ENCODE measurements around the gene SMC1B.
"Not testable (repeated sequence)": the region's sequence is repeated elsewhere in the genome, so short reads cannot be mapped to it uniquely, and the experiment has no call there.

Gene SMC1B

GRCh38 chr22:45441138-45441537 lies 27.7 kb upstream of the SMC1B start:
- Histone ChIP-seq H3K4me3 (ENCODE audit: low read length) (no peak overlapping the region), H3K9ac (ENCODE audit: low read length) (no peak overlapping the region), H3K27ac (ENCODE audit: low read length) (no peak overlapping the region), H3K27me3 (ENCODE audit: control insufficient read depth, insufficient read depth, low read length) (no peaks in the 10 kb centered on the region), H3K9me3 (ENCODE audit: control insufficient read depth, low read depth, low read length) (no peaks in the 10 kb centered on the region), H3K4me1 (ENCODE audit: control insufficient read depth, low read depth, low read length) (no peaks in the 10 kb centered on the region), H3K36me3 (ENCODE audit: control insufficient read depth, low read depth, low read length) (no peaks in the 10 kb centered on the region)

GRCh38 chr22:45440688-45441087 lies 27.3 kb upstream of the SMC1B start:
- H3K36me3 ChIP-seq (ENCODE audit: control insufficient read depth, low read depth, low read length); H3K4me3 ChIP-seq (ENCODE audit: low read length); H3K9me3 ChIP-seq (ENCODE audit: control insufficient read depth, low read depth, low read length); H3K27ac ChIP-seq (ENCODE audit: low read length); H3K27me3 ChIP-seq (ENCODE audit: control insufficient read depth, insufficient read depth, low read length); H3K4me1 ChIP-seq (ENCODE audit: control insufficient read depth, low read depth, low read length); H3K9ac ChIP-seq (ENCODE audit: low read length): not testable (repeated sequence)

- no peaks in the 10 kb centered on the region for H3K27me3 ChIP-seq (ENCODE audit: control insufficient read depth, insufficient read depth, low read length)
- H3K9ac ChIP-seq (ENCODE audit: low read length) = no peak overlapping the region
- no peaks in the 10 kb centered on the region for H3K36me3 ChIP-seq (ENCODE audit: control insufficient read depth, low read depth, low read length)
- H3K9me3 ChIP-seq (ENCODE audit: control insufficient read depth, low read depth, low read length) = no peaks in the 10 kb centered on the region
- H3K27ac ChIP-seq (ENCODE audit: low read length) = no peak overlapping the region
- H3K4me1 ChIP-seq (ENCODE audit: control insufficient read depth, low read depth, low read length) = peaks cover 3% of the 10 kb centered on the region
- no peak overlapping the region for H3K4me3 ChIP-seq (ENCODE audit: low read length)
Measured at GRCh38 chr22:45438336-45438735, 24.9 kb upstream of the SMC1B start.

- H3K9me3 ChIP-seq (ENCODE audit: control insufficient read depth, low read depth, low read length); H3K4me3 ChIP-seq (ENCODE audit: low read length); H3K36me3 ChIP-seq (ENCODE audit: control insufficient read depth, low read depth, low read length); H3K27ac ChIP-seq (ENCODE audit: low read length); H3K27me3 ChIP-seq (ENCODE audit: control insufficient read depth, insufficient read depth, low read length); H3K4me1 ChIP-seq (ENCODE audit: control insufficient read depth, low read depth, low read length); H3K9ac ChIP-seq (ENCODE audit: low read length): not testable (repeated sequence)
Measured at GRCh38 chr22:45436871-45437517, 23.6 kb upstream of the SMC1B start.

GRCh38 chr22:45435544-45436139 lies 22.2 kb upstream of the SMC1B start:
- Histone ChIP-seq H3K36me3 (ENCODE audit: control insufficient read depth, low read depth, low read length) (no peaks in the 10 kb centered on the region), H3K27ac (ENCODE audit: low read length) (no peak overlapping the region), H3K9me3 (ENCODE audit: control insufficient read depth, low read depth, low read length) (no peaks in the 10 kb centered on the region), H3K4me1 (ENCODE audit: control insufficient read depth, low read depth, low read length) (peaks cover 3% of the 10 kb centered on the region), H3K9ac (ENCODE audit: low read length) (no peak overlapping the region), H3K4me3 (ENCODE audit: low read length) (no peak overlapping the region), H3K27me3 (ENCODE audit: control insufficient read depth, insufficient read depth, low read length) (no peaks in the 10 kb centered on the region)

GRCh38 chr22:45434981-45435380 lies 21.6 kb upstream of the SMC1B start:
- H3K4me1 ChIP-seq (ENCODE audit: control insufficient read depth, low read depth, low read length) = peaks cover 3% of the 10 kb centered on the region
- H3K9ac ChIP-seq (ENCODE audit: low read length) = no peak overlapping the region
- no peak overlapping the region for H3K4me3 ChIP-seq (ENCODE audit: low read length)
- H3K27me3 ChIP-seq (ENCODE audit: control insufficient read depth, insufficient read depth, low read length) = no peaks in the 10 kb centered on the region
- H3K27ac ChIP-seq (ENCODE audit: low read length) = no peak overlapping the region
- H3K9me3 ChIP-seq (ENCODE audit: control insufficient read depth, low read depth, low read length) = no peaks in the 10 kb centered on the region
- no peaks in the 10 kb centered on the region for H3K36me3 ChIP-seq (ENCODE audit: control insufficient read depth, low read depth, low read length)

- H3K4me3 ChIP-seq (ENCODE audit: low read length) = no peak overlapping the region
- H3K9me3 ChIP-seq (ENCODE audit: control insufficient read depth, low read depth, low read length) = no peaks in the 10 kb centered on the region
- peaks cover 3% of the 10 kb centered on the region for H3K4me1 ChIP-seq (ENCODE audit: control insufficient read depth, low read depth, low read length)
- H3K36me3 ChIP-seq (ENCODE audit: control insufficient read depth, low read depth, low read length) = no peaks in the 10 kb centered on the region
- no peak overlapping the region for H3K27ac ChIP-seq (ENCODE audit: low read length)
- H3K27me3 ChIP-seq (ENCODE audit: control insufficient read depth, insufficient read depth, low read length) = no peaks in the 10 kb centered on the region
- no peak overlapping the region for H3K9ac ChIP-seq (ENCODE audit: low read length)
Measured at GRCh38 chr22:45430871-45431270, 17.5 kb upstream of the SMC1B start.

GRCh38 chr22:45429981-45430775 lies 16.8 kb upstream of the SMC1B start:
- no peaks in the 10 kb centered on the region for H3K4me1 ChIP-seq (ENCODE audit: control insufficient read depth, low read depth, low read length)
- no peaks in the 10 kb centered on the region for H3K27me3 ChIP-seq (ENCODE audit: control insufficient read depth, insufficient read depth, low read length)
- H3K9ac ChIP-seq (ENCODE audit: low read length) = no peak overlapping the region
- no peaks in the 10 kb centered on the region for H3K9me3 ChIP-seq (ENCODE audit: control insufficient read depth, low read depth, low read length)
- H3K4me3 ChIP-seq (ENCODE audit: low read length) = no peak overlapping the region
- no peaks in the 10 kb centered on the region for H3K36me3 ChIP-seq (ENCODE audit: control insufficient read depth, low read depth, low read length)
- H3K27ac ChIP-seq (ENCODE audit: low read length) = no peak overlapping the region

GRCh38 chr22:45429424-45429823 lies 16.0 kb upstream of the SMC1B start:
- Histone ChIP-seq H3K9ac (ENCODE audit: low read length) (no peak overlapping the region), H3K4me1 (ENCODE audit: control insufficient read depth, low read depth, low read length) (no peaks in the 10 kb centered on the region), H3K36me3 (ENCODE audit: control insufficient read depth, low read depth, low read length) (no peaks in the 10 kb centered on the region), H3K9me3 (ENCODE audit: control insufficient read depth, low read depth, low read length) (no peaks in the 10 kb centered on the region), H3K27me3 (ENCODE audit: control insufficient read depth, insufficient read depth, low read length) (no peaks in the 10 kb centered on the region), H3K27ac (ENCODE audit: low read length) (no peak overlapping the region), H3K4me3 (ENCODE audit: low read length) (no peak overlapping the region)

- H3K27me3 ChIP-seq (ENCODE audit: control insufficient read depth, insufficient read depth, low read length) = no peaks in the 10 kb centered on the region
- H3K9ac ChIP-seq (ENCODE audit: low read length) = no peak overlapping the region
- no peaks in the 10 kb centered on the region for H3K36me3 ChIP-seq (ENCODE audit: control insufficient read depth, low read depth, low read length)
- H3K27ac ChIP-seq (ENCODE audit: low read length) = no peak overlapping the region
- no peaks in the 10 kb centered on the region for H3K4me1 ChIP-seq (ENCODE audit: control insufficient read depth, low read depth, low read length)
- H3K9me3 ChIP-seq (ENCODE audit: control insufficient read depth, low read depth, low read length) = no peaks in the 10 kb centered on the region
- H3K4me3 ChIP-seq (ENCODE audit: low read length) = no peak overlapping the region
Measured at GRCh38 chr22:45428391-45429385, 15.3 kb upstream of the SMC1B start.

- no peaks in the 10 kb centered on the region for H3K9me3 ChIP-seq (ENCODE audit: control insufficient read depth, low read depth, low read length)
- H3K4me3 ChIP-seq (ENCODE audit: low read length) = no peak overlapping the region
- no peak overlapping the region for H3K9ac ChIP-seq (ENCODE audit: low read length)
- H3K4me1 ChIP-seq (ENCODE audit: control insufficient read depth, low read depth, low read length) = no peaks in the 10 kb centered on the region
- no peaks in the 10 kb centered on the region for H3K36me3 ChIP-seq (ENCODE audit: control insufficient read depth, low read depth, low read length)
- H3K27me3 ChIP-seq (ENCODE audit: control insufficient read depth, insufficient read depth, low read length) = no peaks in the 10 kb centered on the region
- H3K27ac ChIP-seq (ENCODE audit: low read length) = no peak overlapping the region
Measured at GRCh38 chr22:45427114-45427513, 13.7 kb upstream of the SMC1B start.

Measured in iPS-18a (cell line).